GM10266 (cell line): ENCODE data around the gene TC2N.

Experiments used
- DNase-seq: peaks from one replicate; pipeline ENCODE4 v3.0.0; 2012; ENCODE audit errors: extremely low spot score
- TF ChIP-seq, protein P1 (sequence below): IDR thresholded peaks from 2 replicates; pipeline ENCODE4 v1.5.1; 2012; ENCODE audit warnings: mild to moderate bottlenecking, low read depth; ENCODE audit not compliant: control insufficient read depth, insufficient read depth; ENCODE audit errors: missing control alignments

Gene TC2N

DNA sequence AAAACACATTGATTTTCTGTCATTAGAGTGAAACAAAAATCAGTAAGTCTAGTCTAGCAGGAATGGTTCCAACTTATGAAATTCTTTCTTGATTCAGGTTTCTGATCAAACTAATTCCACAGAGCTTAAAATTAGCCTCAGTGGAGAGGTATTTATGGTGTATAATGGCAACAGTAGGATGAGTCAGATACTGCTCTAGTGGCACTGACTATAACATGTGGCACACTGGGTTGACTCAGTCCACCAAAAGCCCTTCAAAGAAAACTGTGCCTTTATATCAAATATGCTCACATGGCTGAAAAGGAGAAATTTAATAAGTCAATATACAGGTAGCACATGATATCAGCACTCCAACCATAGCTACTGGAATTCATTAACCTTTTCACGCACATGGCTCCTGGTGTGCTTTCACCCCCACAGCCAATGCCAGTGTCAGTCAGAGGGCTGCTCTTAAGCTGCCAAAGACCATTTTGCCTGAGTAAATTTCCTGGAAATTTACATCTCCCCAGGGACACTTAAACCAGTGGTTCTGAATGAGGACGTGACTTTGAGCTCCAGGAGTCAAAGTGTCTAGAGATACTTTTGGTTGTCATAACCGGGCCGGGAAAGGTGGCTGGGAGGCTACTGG, 113.7 kb downstream of the TC2N start:
- DNase-seq = no peak
- TF ChIP-seq, protein P1, sequence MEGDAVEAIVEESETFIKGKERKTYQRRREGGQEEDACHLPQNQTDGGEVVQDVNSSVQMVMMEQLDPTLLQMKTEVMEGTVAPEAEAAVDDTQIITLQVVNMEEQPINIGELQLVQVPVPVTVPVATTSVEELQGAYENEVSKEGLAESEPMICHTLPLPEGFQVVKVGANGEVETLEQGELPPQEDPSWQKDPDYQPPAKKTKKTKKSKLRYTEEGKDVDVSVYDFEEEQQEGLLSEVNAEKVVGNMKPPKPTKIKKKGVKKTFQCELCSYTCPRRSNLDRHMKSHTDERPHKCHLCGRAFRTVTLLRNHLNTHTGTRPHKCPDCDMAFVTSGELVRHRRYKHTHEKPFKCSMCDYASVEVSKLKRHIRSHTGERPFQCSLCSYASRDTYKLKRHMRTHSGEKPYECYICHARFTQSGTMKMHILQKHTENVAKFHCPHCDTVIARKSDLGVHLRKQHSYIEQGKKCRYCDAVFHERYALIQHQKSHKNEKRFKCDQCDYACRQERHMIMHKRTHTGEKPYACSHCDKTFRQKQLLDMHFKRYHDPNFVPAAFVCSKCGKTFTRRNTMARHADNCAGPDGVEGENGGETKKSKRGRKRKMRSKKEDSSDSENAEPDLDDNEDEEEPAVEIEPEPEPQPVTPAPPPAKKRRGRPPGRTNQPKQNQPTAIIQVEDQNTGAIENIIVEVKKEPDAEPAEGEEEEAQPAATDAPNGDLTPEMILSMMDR = no peak

DNA sequence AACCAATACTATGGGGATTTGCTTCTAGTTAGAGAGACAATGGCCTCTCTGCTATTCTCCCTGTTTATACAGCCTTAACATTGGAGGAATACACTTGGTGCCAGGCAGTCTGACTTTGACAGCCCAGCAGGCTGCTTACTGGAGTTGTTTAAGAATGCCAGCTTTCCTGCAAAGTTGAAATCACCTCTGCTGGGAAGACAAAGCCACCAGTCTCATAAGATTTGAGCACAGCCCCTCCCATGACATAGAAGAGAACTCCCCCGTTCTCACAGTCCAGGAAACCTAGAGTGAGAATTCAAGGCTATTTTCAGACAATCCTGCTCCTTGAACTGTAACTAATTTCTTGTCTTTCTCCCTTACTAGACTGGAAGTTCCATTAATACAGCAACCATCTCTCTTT, 114.4 kb downstream of the TC2N start:
- DNase-seq = no peak
- TF ChIP-seq, protein P1 = no peak

DNA sequence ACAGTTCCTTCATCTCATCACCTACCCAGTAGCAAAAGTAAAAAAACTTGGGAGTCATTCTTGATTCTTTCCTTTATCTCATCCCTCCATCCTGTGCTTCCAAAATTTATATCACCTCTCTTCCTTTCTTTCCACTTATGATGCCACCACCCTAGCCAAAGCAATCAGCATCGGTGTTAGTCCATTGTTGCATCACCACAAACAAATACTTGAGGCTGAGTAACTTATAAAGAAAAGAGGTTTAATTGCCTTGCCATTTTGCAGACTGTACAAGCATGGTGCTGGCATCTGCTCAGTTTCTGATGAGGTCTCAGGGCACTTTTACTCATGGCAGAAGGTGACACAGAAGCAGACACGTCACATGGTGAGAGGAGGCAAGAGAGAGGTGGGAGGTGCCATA, 115.6 kb downstream of the TC2N start:
- DNase-seq = no peak

DNA sequence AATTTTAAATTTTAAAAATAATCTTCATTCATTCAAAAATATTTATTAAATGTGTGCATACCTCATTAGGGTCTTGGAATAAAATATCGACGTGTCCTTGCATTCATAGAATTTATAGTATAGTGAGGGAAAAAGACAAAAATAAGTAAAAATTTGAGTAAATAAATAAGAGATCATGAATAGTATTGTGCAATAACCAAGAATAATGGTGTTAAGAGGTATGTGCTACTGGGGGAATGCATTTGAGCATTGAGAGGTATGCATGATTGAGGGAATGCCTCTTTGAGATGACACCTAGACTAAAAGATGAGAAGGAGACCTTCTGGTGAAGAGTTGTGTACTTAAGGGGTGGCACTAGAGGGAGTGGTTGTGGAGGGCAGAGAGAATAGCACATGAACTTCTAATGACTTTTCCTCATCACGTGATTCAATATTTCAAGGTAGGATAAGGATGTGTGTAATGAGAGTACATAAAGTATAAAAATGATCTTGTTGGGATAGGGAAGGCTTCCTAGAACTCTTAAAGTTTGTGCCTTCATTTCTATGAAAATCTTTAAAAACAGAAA, 116.6 kb downstream of the TC2N start:
- TF ChIP-seq, protein P1 = no peak
- no peak for DNase-seq

More for the DNA sequence above, 115.6 kb downstream of the TC2N start:
- TF ChIP-seq, protein P1 = no peak

DNA sequence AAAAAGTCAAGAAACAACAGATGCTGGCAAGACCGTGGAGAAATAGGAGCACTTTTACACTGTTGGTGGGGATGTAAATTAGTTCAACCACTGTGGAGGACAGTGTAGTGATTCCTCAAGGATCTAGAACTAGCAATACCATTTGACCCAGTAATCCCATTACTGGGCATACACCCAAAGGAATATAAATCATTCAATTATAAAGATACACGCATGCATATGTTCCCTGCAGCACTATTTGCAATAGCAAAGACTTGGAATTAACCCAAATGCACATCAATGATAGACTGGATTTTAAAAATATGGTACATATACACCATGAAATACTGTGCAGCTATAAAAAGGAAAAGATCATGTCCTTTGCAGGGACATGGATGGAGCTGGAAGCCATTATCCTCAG, 117.5 kb downstream of the TC2N start:
- DNase-seq = no peak
- TF ChIP-seq, protein P1 = no peak

DNA sequence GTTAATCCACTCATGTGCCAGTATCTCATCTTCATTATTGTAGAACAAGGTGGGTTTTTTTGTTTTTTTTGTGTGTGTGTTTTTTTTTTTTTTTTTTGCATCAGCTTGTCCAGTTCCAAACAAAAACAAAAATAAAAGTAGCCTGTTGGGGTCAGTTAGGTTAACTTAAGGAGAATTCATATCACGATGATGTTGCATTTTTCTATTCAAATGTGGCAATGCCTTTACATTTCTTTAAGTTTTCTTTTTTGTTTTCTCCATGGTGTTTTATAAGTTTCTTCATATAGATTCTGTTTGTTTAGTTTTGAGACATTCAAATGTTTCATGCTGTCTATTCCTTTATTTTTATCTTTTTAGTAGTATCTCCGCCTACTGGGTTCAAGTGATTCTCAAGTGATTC, 119.3 kb downstream of the TC2N start:
- TF ChIP-seq, protein P1 = no peak
- DNase-seq = no peak

DNA sequence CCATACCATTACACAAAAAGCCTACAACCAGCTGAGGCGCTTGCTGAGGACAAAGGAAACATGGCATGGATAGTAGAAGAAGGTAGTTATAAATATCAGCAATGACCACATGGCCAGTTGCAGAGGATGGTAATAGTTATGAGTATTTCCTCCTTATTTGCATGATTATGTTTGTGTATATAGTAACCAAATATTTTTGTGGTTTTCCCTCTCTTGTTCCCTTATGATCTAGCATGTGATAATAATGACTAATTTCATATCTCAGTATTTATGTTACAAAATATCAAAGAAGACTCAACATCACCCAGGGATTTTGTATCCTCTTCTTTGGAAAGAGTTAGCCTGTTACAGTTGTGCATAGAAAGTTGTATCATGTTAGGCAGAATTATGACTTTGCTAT, 122.0 kb downstream of the TC2N start:
- TF ChIP-seq, protein P1 = no peak

More for the DNA sequence above, 122.0 kb downstream of the TC2N start:
- no peak for DNase-seq
